GM11168 (cell line): ENCODE measurements around the gene DENR.
"Not testable (repeated sequence)": the region's sequence is repeated elsewhere in the genome, so short reads cannot be mapped to it uniquely, and the experiment has no call there.

Experiments
- in situ Hi-C: fragments of 300-500 bp; cut with MboI; formaldehyde crosslinking; loops from one replicate; pipeline ENCODE4 v1.12.0; 2022; ENCODE audit warnings: low sequenced_read_pairs; ENCODE audit not compliant: unreplicated experiment

DENR gene

DNA sequence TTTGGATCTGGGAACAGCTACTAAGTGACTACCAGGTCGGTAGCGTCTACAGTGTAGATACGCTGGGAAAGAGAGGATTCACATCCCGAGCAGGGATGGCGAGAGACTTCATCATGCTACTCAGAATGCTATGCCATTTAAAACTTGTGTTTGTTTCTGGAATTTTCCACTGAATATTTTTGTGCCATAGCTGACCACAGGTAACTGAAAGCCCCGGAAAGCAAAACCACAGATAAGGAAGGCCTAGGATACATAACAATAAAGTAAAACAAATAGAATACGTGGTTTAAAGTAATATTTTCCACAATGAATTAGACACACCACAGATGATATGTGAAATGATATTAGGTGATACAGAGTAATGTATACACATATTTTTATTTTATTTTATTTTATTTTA is 14.1 kb upstream of the DENR start:
- in situ Hi-C loops = no loop called here

DNA sequence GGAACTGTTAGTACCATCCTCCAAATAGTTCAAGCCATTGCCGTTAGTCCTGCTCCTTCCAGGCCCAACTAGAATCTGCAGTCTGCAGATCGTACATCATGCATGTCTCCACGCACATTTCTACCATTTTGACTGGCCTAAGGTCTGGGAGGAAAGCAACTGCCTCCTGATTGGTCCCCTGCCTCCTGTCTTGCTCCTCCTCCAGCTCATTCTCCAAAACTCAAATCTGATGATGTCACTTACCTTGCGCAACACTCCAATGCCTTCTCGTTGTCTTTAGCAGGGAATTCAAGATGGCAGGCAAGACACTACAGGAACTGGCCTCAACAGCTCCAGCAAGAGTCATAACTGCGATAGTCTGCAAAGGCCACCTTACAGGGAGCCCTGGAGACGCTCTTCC is 12.3 kb upstream of the DENR start:
- in situ Hi-C loops = no loop called here

GRCh38 chr12:122743895-122744525 is 8.6 kb upstream of the DENR start:
- in situ Hi-C loops = no loop called here

DNA sequence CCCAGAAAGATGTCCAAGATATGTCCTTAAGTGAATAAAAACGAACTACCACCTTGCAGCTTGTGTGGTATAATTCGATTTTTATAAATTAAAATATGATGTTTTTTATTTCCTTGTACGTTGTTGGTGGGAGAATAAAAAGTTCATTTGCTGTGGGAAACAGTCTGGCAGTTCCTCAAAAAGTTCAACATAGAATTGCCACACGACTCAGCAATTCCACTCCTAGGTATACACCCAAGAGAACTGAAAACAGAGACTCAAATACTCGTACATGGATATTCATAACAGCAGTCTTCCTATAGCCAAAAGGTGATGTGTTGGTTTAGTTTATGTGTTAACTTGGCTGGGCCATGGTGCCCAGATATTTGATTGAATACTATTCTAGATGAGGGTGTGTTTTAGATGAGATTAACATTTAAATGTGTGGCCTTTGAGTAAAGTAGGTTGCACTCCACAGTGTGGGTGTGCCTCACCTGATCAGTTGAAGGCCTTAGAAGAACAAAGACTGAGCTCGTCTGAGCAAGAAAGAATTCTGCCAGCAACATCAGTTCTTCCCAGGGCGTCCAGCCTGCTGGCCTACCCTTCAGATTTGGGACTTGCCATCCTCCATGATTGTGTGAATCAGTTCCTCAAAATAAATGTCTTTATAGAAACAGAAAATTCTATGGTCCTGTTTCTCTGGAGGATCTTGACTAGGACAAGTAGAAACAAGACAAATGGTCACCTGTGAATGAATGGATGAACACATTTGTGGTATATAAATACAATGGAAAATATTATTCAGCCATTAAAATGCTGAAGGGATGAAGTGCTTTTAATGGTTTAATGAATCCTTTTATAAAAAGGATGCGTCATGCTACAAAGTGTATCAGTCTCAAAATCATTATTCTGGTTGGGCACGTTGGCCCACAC is 5.1 kb upstream of the DENR start:
- in situ Hi-C loops = no loop called here

DNA sequence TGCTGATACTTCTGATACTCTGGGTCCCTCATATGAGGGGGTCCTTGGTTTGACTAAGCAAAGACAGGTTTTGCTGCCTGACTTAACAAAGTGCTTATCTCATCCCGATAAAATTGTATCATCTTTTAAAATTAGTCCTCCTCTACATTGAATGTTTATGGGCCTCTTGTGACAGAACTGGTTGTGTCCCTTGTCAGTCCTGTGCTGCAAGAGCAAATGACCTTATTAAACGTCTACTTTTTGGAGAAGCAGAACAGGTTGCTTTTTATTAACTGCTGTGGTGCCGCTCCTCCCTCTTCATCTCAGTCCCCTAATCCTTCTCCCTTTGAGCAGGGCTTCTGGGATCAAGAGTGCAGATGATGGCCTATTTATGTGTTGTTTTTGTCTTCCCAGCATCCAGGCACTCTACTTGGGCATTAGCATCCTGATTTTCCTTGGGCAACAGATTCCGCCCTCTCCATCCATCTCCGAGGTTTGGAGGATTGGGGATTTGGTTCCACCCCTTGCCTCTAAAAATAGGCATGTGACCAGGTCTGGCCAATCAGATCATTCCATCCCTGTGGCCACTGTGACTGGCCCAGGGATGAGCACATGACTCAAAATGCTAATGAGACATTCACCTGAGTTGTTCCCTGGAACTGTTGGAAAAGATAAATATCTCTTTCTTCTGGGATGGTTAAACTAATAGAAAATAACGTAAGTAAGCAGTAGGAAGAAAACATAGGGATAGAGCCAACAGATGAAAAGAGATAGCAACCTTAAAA is 2.9 kb upstream of the DENR start:
- in situ Hi-C loops = loop anchor here (10.0 kb wide), 1 partner anchor 115 kb away; no protein-coding TSS in a partner anchor

GRCh38 chr12:122750781-122751515 is 1.7 kb upstream of the DENR start:
- in situ Hi-C loops = loop anchor here (10.0 kb wide), 1 partner anchor 116 kb away; no protein-coding TSS in a partner anchor

- in situ Hi-C loops = loop anchor here (10.0 kb wide), 1 partner anchor 118 kb away; no protein-coding TSS in a partner anchor
These were observed 661 bp downstream of the DENR start for GRCh38 chr12:122753319-122753650.

DNA sequence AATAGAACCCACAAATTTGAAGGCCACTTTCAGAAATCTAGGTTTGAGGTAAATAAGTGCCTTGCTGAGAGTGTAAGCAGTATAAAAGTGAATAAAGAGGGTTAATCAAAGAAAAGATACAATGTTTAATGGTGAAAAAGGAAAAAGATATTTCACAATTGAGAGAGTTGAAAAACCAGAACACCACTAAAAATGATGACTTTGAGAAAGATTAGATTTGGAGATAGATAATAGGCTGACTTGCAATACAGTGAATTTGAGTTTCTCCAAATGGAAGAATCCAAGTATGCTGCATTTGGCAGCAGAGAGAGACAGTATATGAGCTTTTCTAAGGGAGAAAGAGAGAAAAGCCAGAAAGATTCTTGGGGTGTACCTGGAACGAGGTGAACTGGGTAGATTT is 2.2 kb downstream of the DENR start:
- in situ Hi-C loops = loop anchor here (10.0 kb wide), 1 partner anchor 120 kb away; no protein-coding TSS in a partner anchor

DNA sequence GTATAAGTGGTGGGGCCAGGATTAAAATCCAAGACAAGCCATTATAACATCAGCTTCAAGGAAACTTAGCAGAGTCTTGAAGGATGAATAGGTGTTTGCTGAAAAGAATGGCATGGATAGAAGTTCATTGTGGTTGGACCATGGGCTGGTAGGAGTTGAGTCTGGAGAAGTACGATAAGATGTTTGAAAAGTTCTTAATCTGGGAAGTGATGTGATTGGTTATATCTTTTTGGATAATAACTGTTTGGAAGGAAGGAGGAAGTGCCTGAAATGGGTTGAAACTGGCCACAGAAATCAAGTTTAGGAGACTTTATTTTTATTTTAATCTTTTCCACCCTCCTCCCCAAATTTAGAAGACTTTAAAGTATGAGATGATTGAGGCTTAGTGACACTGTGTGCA is 4.9 kb downstream of the DENR start:
- in situ Hi-C loops = loop anchor here (10.0 kb wide), 1 partner anchor 123 kb away; no protein-coding TSS in a partner anchor

DNA sequence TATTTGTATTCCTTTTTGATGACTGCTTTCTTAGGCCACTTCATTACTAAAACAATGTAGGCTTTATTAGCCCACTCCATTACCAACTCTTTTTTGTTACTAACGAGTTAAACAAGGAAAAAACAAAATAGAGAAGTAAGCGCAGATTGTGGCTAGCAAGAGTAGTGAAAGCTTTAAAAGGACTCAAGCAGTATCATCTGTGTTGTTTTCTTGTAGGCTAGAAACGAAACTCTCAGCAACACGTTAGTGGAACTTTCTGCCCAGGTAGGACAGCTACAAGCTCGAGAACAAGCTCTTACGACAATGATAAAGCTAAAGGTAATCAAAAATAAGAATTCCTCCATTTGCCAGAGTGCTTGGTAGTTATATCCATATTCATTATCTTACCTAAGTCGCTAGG is 32.9 kb downstream of the DENR start:
- in situ Hi-C loops = no loop called here

DNA sequence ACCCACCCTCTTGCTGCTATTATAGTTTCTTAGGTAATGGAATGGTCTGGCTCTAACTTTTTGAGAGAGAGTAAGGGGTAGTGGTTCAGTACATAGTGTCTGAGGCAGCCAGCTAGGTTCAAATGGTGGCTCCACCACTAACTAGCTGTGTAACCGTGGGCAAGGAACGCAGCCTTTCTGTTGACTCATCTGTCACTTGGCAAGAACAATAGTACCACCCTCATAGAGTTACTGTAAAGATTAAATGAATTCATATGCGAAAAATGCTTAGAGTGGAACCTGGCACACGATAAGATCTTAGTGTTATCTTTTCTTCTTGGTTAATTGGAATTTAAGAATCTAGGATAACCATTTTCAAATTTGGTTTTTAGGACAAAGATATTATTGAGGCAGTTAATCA is 35.8 kb downstream of the DENR start:
- in situ Hi-C loops = no loop called here

DNA sequence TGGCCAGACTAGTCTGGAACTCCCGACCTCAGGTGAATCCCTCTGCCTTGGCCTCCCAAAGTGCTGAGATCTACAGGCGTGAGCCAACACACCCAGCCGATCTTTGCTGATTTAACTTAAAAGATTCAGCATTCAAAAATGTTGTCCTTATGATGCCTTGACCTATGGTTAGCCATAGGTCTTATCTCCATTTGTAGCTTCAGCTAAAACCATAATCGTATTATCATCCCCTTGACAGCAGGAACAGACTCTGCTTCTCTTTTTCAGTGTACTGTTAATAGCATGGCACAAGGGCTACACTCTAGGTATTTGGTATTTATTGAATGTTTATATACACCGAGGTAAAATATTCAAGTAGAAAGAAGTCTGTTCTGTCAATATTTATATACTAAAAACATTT is 37.0 kb downstream of the DENR start:
- in situ Hi-C loops = loop anchor here (5.0 kb wide), 1 partner anchor 168 kb away; no protein-coding TSS in a partner anchor

DNA sequence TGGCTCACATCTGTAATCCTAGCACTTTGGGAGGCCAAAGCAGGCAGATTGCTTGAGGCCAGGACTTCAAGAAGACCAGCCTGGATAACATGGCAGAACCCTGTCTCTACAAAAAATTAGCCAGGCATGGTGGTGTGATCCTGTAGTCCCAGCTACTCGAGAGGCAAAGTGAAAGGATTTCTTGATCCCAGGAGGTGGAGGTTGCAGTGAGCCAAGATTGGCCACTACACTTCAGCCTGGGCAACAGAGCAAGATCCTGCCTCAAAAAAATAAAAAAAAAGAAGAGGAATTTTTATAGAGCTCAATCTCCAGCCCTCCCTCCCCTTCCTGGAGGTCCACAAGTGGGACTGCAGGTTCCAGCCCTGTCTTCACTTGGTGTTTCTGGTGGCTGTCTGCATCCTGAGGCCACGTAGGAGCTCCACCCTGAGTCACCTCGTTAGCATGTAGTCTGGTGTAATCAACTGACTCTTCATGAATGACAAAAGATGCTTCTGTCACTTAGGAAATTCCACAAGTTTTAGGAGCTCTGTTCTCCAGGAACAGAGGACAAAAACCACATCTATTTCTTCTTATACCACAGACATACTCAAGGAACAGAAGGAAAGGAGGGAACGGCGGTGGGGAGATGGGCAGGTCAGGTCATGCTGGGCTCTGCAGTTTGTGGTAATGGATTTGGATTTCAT is 37.9 kb downstream of the DENR start:
- in situ Hi-C loops = loop anchor here (5.0 kb wide), 1 partner anchor 167 kb away; no protein-coding TSS in a partner anchor

DNA sequence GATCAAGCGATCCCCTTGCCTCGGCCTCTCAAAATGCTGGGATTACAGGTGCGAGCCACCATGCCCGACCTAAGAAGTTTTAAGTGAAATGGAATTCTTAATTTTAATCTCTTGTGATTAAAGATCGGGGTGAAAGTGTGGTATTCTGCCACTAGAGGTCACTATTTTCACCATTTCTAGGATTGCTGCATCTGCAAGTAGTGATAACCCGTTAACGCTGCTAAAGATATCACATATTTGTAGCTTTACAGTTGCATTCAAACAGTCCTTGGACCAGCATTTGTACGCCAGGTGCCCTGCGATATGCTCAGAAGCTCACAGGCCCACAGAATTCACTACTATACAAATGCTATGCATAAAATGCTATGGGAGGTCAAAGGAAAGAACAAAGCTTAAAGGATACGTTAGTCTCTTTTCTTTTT is 41.1 kb downstream of the DENR start:
- in situ Hi-C loops = loop anchor here (5.0 kb wide), 1 partner anchor 164 kb away; no protein-coding TSS in a partner anchor

DNA sequence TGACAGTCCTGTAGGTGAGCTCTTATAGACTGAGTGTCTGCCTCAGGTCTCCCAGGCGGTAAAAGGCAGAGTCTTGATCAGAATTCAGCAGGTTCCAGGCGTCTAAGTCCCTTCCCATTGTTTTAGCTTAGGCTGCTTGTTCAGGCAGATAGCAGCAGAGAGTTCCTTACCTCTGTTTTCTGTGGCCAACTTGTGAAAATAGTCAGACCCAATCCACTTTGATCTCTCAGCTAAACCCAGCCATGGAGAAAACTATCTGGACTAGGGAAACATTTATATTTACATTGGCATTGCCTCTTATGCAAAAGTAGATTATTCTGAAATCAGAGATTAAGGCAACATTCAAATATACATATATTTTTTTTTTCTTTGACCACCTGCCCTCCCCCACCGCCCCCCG is 43.2 kb downstream of the DENR start:
- in situ Hi-C loops = no loop called here

GRCh38 chr12:122799641-122800243 is 47.1 kb downstream of the DENR start:
- in situ Hi-C loops = no loop called here

GRCh38 chr12:122803937-122804336 is 51.3 kb downstream of the DENR start:
- in situ Hi-C loops = no loop called here

DNA sequence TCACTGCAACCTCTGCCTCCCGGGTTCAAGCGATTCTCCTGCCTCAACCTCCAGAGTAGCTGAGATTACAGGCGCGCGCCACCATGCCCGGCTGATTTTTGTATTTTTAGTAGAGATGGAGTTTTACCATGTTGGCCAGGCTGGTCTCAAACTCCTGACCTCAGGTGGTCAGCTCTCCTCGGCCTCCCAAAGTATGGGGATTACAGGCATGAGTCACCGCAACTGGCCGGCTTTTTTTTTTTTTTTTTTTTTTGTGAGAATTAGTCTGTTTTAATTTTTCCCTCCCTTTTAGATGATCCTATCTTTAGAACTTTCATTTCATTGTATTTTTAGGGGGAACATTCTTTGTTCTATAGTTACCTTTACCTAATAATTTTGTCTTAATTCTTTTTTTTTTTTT is 52.3 kb downstream of the DENR start:
- in situ Hi-C loops = not testable (repeated sequence)

- in situ Hi-C loops = no loop called here
These were observed 55.0 kb downstream of the DENR start for GRCh38 chr12:122807651-122808050.
